ENCODE data around the gene IRF2BP1.

The IRF2BP1 gene

DNA sequence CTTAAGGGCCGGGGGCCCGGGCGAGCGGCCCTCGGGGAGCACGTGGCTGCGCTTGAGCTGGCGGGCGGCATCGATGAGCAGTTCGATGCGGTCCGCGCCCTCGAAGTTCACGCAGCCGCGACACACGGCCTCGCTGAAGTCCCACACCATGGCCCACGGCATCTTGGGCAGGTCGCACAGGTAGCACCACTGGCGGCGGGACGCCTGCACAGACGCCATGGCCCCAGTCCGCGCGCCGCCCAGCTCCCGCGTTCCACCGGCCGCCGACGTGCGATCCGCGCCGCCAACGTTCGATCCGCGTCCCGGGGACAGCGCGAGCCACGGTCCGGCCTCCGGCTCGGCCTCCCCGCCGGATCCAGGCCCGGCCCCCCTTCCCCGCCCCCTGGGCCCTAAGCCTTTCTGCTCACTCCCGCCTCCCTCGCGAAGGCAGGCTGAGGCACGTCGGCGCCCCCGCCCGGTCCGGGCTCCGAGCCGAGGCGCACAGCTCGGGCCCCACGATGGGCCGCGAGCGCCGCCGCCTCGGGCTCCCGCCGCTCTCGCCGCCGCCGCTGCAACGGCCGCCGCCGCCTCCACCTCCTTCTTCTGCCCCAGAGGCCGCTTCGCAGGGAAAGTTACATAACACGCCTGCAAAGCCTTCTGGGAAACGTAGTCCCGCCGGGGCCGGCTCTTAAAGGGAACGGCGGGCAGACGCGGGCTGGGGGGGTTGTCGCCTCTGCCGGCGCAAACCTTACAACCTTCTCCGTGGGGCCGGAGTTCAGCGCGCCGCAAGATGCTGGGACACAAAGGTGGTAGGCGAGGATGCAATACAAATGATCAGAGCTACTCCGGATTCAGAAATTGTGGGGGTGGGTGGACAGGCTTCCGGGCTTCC, at the start of gene IRF2BP1:
TSS of gene IRF2BP1 (minus strand) at position 586 of the 871 bp plus-strand sequence. CDS start at position 219, 367 bp downstream.
- DNase-seq (ENCODE audit: low read depth), result peak; percentile 82

- DNase-seq (ENCODE audit: low read depth), result no peak
These were observed 49.3 kb upstream of the IRF2BP1 start for GRCh38 chr19:45935267-45935666.

GRCh38 chr19:45934551-45935230, 48.8 kb upstream of the IRF2BP1 start:
- no peak for DNase-seq (ENCODE audit: low read depth)

GRCh38 chr19:45933759-45934158, 47.8 kb upstream of the IRF2BP1 start:
- no peak for DNase-seq (ENCODE audit: low read depth)

DNA sequence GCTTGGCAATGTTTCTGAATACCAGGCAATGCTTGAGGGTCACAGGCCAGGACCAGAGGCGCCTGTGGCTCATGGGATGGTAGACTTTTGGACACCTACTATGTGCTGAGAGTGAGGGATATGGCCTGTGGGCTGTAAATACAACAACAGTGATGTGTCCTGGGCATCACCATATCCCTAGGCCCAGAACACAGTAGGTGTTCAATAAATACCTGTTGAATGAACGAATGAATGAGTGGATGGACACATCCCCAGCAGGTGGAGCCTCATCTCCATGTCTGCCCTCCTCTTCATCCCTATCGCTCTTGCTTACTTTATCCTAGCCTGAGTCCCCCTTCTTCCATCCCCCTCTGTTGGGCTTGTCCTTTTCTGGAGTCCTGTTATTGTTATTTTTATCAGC, 45.1 kb upstream of the IRF2BP1 start:
- no peak for DNase-seq (ENCODE audit: low read depth)

DNA sequence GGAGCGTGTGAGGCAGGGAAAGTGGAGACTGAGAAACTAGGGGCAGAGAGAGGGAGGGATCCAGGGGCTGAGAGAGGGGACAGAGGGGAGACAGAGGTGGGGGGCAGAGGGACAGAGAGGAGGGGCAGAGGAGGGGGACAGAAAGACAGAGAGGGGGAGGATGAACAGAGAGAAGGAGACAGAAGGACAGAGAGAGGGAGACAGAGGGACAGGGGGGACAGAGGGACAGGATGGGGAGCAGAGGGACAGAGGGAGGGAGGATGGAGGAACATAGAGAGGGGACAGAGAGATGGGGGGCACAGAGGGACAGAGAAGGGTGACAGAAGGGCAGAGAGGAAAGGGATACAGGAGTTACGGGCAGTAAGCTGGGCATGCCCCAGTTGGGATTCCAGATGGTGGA, 43.3 kb upstream of the IRF2BP1 start:
- no peak for DNase-seq (ENCODE audit: low read depth)

- peak; percentile 72 for DNase-seq (ENCODE audit: low read depth)
These were observed 41.8 kb upstream of the IRF2BP1 start for GRCh38 chr19:45927565-45928261.

DNA sequence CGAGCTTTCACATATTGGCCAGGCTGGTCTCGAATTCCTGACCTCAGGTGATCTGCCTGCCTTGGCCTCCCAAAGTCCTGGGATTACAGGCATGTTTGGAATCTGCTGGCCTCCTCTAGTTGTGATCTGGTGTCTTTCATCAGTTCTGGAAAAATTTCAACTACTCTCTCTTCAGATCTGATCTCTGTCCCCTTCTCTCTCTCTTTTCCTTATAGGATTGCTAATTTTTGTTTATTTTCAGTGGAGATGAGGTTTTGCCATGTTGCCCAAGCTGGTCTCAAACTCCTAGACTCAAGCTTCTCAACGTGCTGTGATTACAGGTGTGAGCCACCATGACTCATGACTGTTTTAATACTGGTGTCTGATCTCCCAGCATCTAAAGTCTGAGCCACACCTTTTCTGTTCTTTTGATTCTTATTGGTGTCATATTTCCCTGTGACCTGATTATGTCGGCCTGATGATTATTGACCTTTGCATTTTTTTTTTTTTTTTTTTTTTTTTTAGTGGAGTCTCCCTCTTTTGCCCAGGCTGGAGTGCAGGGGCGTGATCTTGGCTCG, 39.0 kb upstream of the IRF2BP1 start:
- no peak for DNase-seq (ENCODE audit: low read depth)

DNA sequence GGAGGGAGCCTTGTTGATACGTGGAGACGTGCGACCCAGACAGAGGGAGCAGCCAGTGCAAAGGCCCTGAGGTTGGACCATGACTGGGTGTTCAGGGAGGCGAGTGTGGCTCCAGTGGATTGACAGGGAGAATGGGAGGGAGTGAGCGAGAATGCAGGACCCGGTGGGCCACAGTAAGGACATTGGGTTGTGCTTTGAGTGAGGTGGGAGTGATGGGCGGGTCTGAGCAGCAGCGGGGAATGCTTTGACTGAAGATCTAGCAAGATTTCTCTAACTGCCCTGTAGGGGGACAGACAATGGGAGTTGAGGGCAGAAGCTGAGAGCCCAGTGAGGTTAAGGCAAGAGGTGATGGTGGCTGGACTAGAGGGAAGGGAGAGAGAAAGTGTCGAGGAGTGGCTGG, 36.3 kb upstream of the IRF2BP1 start:
- DNase-seq (ENCODE audit: low read depth), result no peak

DNA sequence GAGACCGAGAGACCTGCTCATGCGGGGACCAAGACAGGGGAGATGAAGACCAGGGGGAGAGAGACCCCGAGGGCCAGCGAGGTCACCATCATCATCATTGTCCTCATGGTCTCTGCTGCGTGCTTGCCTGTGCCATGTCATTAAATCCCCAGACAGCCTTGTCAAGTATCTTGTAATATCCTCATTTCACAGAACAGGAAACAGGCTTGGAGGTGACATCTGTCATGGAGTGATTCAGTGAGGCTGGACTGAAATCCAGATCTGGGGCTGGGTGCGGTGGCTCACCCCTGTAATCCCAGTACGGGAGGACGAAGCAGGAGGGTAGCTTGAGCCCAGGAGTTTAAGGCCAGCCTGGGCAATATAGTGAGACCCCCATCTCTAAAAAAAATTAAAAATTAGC, 34.5 kb upstream of the IRF2BP1 start:
- DNase-seq (ENCODE audit: low read depth), result no peak

DNA sequence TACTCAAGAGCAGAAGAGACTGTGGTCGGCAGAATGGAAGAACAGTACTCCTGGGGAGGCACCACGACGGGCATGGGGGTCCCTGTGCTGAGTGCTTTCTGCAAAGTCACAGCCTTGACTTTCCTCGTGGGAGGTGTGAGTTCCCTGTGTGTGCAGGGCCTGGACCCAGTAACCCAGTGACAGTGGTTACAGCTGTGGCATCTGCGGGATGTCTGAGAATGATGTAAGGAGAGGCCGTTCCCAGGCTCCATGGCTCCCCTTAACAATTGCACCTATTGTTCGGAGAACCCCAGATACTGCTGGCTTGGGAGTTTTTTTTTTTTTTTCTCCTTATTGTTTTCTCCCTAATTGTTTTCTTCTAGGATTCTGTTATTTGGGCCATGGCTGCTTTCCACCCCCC, 33.7 kb upstream of the IRF2BP1 start:
- no peak for DNase-seq (ENCODE audit: low read depth)

DNA sequence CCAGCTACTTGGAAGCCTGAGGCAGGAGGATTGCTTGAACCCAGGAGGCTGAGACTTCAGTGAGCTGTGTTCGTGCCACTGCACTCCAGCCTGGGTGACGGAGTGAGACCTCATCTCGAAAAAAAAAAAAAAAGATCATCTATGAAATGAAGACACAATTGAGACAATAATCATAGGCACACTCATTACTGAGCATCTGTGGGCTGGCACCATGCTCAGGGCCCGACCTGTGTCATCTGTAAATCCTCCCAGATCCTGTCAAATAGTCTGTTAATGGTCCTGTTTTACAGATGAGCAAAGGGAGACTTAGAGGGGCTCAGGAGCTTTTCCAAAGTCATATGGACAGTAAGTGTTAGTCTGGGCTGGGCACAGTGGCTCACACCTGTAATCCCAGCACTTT, 32.8 kb upstream of the IRF2BP1 start:
- no peak for DNase-seq (ENCODE audit: low read depth)

DNA sequence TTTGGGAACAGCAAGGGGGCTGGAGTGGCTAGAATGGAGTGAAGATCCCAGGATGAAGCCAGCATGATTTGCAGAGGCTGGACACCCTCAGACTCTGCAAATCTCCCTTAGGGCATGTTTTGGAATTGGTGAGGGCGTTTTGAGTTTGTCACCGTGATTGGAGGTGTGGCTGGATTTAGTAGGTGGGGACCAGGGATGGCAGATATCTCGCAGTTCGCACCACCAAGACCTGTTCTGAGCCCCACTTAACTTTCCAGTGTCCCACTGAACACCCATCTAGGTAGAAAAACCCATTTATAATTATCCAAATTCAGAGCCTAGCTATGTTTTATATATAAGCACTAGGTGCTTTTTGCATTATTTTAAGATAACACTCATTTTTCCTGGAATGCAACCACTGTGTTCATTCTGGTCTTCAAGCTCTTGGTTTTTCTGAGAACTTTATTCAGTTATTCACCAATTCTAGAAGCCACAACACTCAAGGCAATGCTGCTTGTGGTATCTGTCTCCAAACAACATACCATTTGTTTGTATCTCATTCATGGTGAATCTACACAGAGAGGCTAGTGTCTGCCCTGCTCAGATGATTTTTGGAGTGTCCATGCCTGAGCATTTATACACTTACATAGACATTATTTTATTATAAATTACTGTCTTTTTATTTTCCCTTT, 31.6 kb upstream of the IRF2BP1 start:
- no peak for DNase-seq (ENCODE audit: low read depth)

- no peak for DNase-seq (ENCODE audit: low read depth)
These were observed 28.2 kb upstream of the IRF2BP1 start, which contains the start of gene NANOS2 for GRCh38 chr19:45913874-45914830. NANOS2 (minus strand) TSS chr19:45914778; CDS start chr19:45914693, 85 bp downstream.

- no peak for DNase-seq (ENCODE audit: low read depth)
These were observed 25.4 kb upstream of the IRF2BP1 start for GRCh38 chr19:45911291-45911690.

GRCh38 chr19:45908956-45909355, 23.0 kb upstream of the IRF2BP1 start:
- no peak for DNase-seq (ENCODE audit: low read depth)

- DNase-seq (ENCODE audit: low read depth), result no peak
These were observed 20.3 kb upstream of the IRF2BP1 start for GRCh38 chr19:45906221-45906620.

DNA sequence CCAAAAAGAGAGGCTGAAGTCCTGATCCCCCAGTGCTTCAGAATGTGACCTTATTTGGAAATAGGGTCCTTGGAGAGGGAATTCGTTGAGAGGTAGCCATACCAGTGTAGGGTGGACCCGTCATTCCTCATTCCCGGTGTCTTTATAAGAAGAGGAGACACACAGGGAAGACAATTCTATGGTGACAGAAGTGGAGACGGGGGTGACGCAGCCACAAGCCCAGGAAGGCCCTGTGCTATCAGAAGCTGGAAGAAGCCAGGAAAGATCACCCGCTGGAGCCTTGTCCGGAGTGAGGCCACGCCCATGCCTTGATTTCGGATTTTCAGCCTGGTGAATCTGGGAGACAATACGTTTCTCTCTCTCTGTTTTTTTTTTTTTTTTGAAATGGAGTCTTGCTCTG, 19.1 kb upstream of the IRF2BP1 start:
- DNase-seq (ENCODE audit: low read depth), result no peak

- peak; percentile 96 for DNase-seq (ENCODE audit: low read depth)
These were observed 17.0 kb upstream of the IRF2BP1 start for GRCh38 chr19:45902651-45903625.

All from fibroblast of the conjunctiva (primary cell).